ENCODE data around the gene SPIRE1.
"Not testable (repeated sequence)": the region's sequence is repeated elsewhere in the genome, so short reads cannot be mapped to it uniquely, and the experiment has no call there.

Gene SPIRE1

DNA sequence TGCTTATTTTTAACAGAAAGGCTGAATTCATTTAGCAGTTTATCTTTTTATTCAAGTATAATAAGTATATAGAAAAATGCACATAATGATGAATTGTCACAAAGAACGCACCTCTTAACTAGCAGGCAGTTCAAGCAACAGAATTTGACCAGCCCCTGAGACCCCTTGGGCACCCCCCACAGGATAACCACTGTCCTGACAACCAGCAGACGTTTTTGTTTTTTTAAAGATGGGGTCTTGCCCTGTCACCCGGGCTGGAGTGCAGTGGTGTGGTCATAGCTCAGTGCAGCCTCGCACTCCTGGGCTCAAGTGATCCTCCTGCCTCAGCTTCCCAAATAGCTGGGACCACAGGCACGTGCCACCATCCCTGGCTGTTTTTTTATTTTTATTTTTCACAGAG, 236.2 kb downstream of the SPIRE1 start:
- FAIRE-seq: no peak
- DNase-seq (ENCODE audit: low spot score): no peak

DNA sequence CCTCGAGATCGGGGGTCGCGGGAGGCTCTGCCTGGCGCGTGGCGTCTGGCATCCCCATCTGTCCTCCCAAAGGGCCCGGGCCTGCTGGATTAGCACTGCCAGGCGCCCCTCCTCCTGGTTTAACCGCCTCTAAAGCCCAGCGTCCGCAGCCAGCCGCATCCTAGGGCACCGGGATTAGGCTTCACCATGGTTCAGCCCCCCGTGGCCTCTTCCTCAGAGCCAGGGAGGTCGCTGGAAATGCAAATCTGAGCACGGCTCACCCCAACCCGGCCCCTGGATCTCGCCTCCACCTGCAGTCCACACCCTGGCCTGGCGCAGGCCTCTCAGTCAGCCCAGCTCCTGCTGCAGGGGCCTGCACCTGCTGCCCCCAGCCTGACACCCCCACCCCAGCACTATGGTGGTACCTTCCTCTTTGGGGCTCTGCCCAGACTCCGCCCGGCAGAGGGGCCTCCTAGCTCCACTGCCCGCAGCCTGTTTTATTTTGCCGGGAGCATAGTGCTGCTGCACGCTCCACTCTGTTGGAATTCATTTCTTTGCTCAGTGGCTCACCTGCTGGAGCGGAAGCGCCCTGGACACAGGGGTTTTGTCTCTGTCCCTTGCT, 237.0 kb downstream of the SPIRE1 start:
- FAIRE-seq (no peak), DNase-seq (ENCODE audit: low spot score) (no peak)

DNA sequence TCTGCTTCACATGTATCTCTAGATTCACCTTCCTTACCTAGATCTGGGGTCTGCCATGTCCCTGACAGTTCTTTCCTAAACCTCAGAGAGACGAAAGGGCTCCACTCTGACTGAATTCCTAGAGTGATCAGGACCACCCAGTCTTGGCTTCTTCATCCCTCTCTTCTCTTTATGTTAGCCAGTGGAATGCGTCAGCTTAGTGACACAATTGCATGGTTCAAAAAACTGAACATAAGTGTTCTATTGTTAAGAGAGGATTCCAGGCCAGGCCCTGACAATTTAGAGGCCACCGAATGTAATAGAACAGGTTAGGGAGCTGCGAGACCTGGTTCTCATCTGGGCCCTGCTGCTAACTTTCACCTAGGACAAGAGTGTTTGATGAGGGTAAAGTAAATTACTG, 240.2 kb downstream of the SPIRE1 start:
- no peak for FAIRE-seq
- DNase-seq (ENCODE audit: low spot score): no peak

DNA sequence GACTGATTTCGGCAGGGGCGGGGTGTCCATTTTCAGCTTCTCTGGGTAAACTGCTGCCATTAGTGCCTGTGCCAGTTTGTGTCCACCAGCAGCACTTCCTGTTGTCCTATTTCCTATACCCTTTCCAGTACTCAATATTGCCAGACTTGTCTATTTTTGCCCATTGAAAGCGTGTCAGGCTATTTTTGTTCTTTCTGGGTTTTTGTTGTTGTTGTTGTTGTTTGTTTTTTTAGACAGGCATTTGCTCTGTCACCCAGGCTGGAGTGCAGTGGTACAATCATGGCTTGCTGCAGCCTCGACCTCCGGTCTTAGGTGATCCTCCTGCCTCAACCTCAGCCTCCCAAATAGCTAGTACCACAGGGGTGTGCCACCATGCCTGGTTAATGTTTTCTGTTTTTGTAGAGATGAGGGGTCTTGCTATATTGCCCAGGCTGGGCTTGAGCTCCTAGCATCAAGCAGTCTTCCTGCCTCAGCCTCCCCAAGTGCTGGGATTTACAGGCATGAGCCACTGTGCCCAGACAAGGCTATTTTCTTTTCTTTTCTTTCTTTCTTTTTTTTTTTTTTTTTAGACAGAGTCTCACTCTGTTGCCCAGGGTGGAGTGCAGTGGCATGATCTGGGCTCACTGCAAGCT, 241.7 kb downstream of the SPIRE1 start:
- FAIRE-seq: no peak
- DNase-seq (ENCODE audit: low spot score): no peak

DNA sequence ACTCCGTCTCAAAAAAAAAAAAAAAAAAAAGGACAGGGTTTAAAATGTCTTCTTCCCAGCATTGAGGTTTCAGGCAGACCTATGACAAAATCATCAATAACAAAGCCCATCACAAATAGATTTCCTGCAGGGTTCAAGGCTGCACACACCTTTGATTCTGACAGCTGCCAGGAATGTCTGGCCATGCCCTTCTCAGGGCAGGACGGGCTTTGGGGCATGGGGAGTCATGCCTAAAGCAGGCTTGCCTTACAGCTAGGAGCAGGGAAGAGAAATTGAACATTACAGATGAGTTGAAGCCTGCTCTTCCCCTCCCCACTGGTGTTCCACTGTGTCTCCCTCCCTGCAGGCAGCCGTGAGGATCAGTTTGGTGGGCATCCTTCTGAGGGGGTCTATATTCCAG, 246.5 kb downstream of the SPIRE1 start:
- peak; percentile 46 for FAIRE-seq

DNA sequence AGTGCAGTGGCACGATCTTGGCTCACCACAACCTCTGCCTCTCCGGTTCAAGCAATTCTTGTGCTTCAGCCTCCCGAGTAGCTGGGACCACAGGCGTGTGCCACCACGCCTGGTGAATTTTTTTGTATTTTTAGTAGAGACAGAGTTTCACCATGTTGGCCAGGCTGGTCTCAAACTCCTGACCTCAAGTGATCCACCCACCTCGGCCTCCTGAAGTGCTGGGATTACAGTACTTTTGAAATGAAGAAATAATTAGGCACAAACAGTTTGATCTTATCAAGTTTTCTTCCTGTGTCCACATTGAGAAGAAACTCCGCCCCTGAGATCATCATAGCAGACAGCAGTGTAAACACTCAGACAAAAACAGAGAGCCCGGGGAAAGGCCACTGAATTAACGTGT, 247.2 kb downstream of the SPIRE1 start:
- DNase-seq (ENCODE audit: low spot score); FAIRE-seq: not testable (repeated sequence)

More for the DNA sequence above, 246.5 kb downstream of the SPIRE1 start:
- DNase-seq (ENCODE audit: low spot score): no peak

DNA sequence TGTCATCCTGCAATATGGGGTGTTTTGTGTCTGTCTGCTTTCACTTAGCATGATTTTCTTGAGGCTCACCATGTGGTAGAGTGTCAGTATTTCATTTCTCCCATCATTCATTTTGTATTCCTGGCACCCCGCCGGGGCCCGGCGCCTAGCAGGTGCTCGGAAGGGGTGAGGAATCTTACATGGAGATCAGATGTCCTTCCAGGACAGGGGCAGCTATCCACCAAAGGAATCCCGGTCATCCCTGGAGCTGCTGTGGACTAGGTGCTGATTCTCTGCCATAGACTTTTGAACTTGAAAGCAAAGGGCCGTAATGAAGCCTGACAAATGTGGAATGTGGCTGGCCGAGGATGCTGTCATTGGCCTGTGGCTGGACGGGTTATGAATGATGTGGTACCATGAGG, 247.8 kb downstream of the SPIRE1 start:
- DNase-seq (ENCODE audit: low spot score) (no peak), FAIRE-seq (peak; percentile 83)

DNA sequence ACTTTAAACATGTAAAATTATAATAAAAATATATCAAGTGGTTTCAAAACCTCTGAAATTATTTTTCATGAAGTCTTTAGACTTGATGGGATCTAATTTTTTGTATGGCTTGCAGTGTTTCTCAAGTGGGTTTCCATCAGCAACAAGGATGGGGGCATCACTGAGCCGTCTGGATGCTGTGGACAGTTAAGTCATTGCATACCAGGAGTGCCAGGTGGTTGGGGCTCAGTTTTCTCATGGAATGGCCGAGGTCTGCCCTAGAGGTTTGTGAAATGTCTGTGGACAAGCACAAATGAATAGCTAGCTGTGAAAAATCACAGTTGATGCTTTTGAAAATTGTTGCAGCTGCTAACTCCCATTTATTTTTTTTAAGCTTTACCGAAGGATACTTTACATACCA, 248.4 kb downstream of the SPIRE1 start:
- FAIRE-seq (no peak), DNase-seq (ENCODE audit: low spot score) (peak; percentile 60)

DNA sequence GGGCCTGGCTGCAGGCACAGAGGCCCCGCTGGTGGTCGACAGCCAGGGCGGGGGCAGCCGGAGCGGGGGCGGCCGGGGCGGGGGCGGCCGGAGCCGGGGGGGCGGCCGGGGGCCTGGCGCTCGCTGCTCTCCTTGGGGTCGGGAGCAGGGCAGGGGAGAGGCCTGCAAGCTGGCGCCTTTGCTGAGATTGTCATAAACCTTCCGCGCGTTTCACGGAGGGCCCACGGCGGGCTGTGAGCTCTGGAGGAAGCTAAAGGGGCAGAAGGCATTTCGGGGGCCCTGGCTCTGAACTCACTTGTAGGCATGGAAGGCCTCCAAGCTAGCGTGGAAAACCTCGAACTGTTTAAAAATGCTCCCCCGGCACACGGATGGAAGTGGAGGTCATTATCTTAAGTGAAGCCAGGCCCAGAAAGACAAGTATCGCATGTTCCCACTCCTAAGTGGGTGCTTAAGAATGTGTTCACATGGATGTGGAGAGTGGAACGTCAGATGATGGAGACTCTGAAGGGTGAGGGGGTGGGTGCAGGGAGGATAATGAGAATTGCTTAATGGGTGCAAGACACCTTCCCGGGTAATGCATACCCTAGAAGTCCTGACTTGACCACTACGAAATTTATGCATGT, 249.5 kb downstream of the SPIRE1 start:
- DNase-seq (ENCODE audit: low spot score) (no peak), FAIRE-seq (peak; percentile 72)

DNA sequence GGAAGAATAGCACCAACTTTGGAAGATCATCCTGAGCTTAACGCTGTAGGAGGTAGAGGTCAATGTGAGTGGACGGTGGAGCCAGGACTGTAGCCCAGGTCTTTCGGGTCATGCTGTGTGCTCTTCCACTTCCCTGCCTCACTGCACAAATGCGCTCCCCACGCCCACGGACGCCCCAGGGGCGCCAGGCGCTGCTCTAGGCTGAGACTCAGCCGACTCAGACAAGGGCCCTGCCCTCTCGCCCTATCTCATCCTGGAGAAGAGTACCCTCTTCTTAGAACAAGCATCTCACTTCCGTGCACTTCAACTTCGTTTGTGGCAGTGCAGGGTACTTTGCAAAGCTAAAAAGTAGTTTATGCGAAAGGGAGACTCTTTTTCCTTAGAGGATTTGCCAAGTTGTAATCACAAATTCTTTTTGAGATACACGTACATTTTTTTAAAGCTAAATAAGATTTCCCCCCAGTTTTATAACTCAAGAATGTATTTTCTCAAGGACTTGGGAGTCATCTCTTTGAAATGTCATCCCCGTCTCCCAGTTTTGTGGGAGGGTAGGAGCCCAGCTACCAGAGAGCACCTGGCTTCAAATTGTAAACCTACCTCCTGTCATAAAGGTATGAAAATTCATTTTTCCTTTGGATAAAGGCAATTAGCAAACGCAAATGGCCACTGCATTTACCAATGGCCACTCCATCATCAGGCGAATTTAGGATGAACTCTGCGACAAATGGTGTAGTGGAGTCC, 251.4 kb downstream of the SPIRE1 start:
- FAIRE-seq: no peak

DNA sequence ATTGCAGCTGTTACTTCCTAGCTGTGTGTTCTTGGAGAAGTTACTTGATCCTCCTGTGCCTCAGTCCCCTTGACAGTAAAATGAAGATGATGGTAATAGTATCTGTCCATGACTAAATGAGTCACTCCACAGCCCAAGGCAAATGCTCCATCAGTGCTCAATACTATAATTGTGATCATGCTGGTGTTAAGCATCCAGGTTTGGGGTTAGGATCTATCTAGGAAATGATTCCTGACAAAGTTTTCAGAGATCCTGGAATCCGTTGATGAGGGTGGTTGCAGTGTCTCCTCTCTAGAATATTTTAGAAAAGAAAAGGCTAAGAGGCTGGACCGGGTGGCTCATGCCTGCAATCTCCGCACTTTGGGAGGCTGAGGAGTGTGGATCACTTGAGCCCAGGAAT, 252.8 kb downstream of the SPIRE1 start:
- DNase-seq (ENCODE audit: low spot score) (no peak), FAIRE-seq (no peak)

More for the DNA sequence above, 251.4 kb downstream of the SPIRE1 start:
- no peak for DNase-seq (ENCODE audit: low spot score)

DNA sequence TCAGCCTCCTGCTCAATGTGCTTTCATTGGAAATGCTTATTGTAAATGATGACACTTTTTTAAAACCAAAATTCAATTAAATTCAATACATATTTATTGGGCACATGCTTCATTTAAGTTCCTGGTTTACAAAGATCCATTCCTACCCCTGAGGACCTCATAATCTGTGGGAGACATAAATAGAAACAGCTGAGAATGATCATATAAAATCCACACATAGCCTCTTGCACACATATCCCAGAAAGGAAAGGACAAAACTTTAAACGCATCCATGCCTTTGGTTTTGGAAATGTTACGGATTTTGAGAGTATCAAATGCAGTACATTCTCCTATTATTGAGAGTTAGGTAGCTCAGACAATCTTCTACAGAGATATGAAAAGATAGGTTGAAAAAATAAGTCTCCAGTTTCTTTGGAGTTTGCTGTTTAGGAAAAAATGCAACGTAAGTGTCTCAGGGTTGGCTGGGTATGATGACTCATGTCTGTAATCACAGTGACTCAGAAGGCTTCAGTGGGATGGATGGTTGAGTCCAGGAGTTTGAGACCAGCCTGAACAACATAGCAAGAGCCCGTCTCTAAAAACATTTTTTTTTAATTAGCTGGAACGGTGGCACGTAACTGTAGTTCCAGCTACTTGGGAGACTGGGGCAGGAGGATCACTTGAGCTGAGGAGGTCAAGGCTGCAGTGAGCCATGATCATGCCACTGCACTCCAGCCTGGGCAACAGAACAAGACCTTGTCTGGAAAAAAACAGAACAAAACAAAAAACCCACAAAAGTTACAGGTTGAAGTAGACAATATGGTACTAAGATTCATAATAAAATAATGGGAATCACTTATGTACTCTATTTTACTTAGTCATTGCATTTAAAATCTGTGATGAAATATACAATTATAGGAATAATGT, 254.1 kb downstream of the SPIRE1 start:
- FAIRE-seq: no peak
- DNase-seq (ENCODE audit: low spot score): peak; percentile 85

DNA sequence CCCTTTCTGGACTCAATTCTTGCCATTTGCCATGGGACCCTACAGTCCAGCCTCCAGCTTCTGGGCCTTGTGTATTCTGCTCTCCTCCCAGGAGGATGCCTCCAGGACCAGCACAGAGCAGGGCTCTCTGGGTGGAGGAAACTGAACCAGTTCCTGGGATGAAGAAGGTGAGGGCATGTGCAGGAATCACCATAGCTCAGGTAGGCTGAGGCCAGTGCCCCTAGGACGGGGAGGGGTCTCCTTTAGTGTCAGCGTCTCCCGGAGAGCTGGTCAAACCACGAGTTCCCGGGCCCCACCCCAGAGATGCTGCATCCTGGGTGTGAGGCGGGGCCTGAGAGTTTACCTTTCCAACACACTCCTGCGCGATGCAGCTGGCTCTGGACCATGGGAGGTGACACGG, 256.0 kb downstream of the SPIRE1 start:
- DNase-seq (ENCODE audit: low spot score): no peak
- no peak for FAIRE-seq

DNA sequence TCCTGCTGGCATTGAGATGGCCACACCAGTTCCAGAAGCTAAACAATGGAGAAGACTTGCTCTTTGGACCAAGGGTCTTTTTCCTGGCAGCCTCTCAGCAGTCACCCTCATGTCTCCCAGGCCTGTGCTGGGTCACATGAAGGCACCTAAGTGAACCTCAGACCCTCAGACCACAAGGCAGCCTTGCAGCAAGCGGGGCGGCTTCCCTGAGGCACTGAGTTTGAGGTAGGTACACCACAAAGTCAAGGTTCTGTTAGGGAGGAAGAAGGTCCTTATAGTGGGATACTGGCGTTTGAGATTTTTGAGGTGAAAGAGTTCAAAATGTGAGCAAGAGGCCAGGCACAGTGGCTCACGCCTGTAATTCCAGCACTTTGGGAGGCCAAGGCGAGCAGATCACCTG, 258.7 kb downstream of the SPIRE1 start:
- FAIRE-seq: no peak
- no peak for DNase-seq (ENCODE audit: low spot score)

DNA sequence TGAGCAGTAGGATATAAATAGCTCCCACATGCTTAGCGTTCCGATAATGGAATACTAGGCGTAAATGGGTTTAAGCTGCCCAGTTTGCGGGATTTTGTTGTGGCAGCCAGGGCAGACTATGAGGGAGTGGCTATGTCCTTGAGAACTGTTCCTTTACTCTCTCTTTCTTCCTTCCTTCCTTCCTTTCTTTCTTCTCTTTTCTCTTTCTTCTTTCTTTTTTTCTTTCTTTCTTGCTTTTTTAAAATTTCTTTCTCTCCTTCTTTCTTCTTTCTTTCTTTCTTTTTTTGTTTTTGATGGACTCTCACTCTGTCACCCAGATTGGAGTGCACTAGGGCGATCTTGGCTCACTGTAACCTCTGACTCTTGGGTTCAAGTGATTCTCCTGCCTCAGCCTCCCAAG, 259.3 kb downstream of the SPIRE1 start:
- no peak for FAIRE-seq
- no peak for DNase-seq (ENCODE audit: low spot score)

DNA sequence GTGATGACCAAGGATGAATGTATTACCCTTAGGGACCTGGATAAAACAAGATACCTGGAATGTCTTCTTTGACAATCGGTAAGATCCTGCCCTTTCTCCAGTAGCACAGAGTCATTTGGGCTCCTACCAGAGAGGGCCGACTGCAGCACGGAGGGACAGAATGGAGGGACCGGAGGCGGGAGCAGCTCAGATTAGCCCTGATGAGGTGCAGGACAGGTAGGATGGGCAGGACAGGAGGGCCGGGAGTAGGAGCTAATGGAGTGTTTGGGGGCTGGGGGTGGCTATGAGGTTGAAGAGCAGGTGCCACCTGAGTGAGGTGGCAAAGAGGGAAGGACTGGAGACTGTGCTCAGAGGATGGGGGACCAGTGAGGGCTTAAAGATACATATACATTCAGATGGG, 260.1 kb downstream of the SPIRE1 start:
- DNase-seq (ENCODE audit: low spot score) (no peak), FAIRE-seq (no peak)

DNA sequence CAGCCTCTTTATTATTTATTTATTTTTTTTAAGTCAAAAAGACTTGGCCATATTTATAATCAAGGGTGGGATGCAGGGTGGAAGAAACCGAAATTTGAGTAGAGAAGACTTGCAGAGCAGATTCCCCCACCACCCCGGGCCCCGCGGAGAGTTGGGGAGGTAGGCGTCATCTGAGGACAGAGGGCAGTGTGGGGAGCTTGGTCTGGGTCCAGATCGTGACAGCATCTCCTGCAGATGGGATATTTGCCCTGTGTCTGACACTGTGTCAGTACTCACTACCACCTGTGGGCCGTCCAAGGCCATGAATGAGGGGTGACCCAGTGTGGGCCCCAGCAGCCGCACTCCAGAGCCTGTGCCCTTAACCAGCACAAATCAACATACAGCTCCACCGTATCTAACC, 260.7 kb downstream of the SPIRE1 start:
- FAIRE-seq: peak; percentile 77
- no peak for DNase-seq (ENCODE audit: low spot score)

All from urothelium cell line (cell line).